T-helper 17 cell (primary cell): ENCODE measurements around the gene CTXND2. TPM values are rescaled to one million over a fixed set of nuclear protein-coding genes. Genes with fewer than 3 reads are reported as not detected.
A peak's percentile ranks its signal among the peaks of the same experiment; 100 is the strongest.
"Not testable (repeated sequence)": the region's sequence is repeated elsewhere in the genome, so short reads cannot be mapped to it uniquely, and the experiment has no call there.

ENCODE experiments used
- ATAC-seq: fragments of 150-1000 bp; cut with Tn5 transposase; 2 replicates; pipeline ENCODE4 v1.10.0; 2021; ENCODE audit warnings: mild to moderate bottlenecking, moderate library complexity
- DNase-seq, 3 donors: peaks; one replicate each; pipeline versions ENCODE4 v3.0.0 to v3.0.0-alpha.2; 2020 to 2021
- H3K9me3 ChIP-seq: one replicate; pipeline ENCODE4 v1.7.0; 2013; ENCODE audit warnings: low read length, mild to moderate bottlenecking; ENCODE audit not compliant: control insufficient read depth, poor library complexity, severe bottlenecking
- H3K27ac Mint-ChIP-seq: one replicate; pipeline ENCODE4 v1.8.0; 2022; ENCODE audit warnings: mild to moderate bottlenecking, moderate library complexity, mixed read lengths
- H3K27me3 Mint-ChIP-seq: one replicate; pipeline ENCODE4 v1.8.0; 2022; ENCODE audit warnings: mixed read lengths
- H3K36me3 Mint-ChIP-seq: one replicate; pipeline ENCODE4 v1.8.0; 2022; ENCODE audit warnings: low read depth, mixed read lengths
- H3K4me1 Mint-ChIP-seq: one replicate; pipeline ENCODE4 v1.8.0; 2022; ENCODE audit warnings: mild to moderate bottlenecking, mixed read lengths
- H3K4me3 Mint-ChIP-seq: one replicate; pipeline ENCODE4 v1.8.0; 2022; ENCODE audit warnings: mild to moderate bottlenecking, moderate library complexity, mixed read lengths
- total RNA-seq, 4 donors: library from RNA in 2 of 4; stranded (reverse) in 2 of 4; gene quantifications; one replicate each; pipeline ENCODE4 v1.2.3 and lab custom pipeline; 2022 to 2026

The CTXND2 gene
- not detected for total RNA-seq
- 0 reads per million in 2 donors for total RNA-seq (lab: John Stamatoyannopoulos, UW)

DNA sequence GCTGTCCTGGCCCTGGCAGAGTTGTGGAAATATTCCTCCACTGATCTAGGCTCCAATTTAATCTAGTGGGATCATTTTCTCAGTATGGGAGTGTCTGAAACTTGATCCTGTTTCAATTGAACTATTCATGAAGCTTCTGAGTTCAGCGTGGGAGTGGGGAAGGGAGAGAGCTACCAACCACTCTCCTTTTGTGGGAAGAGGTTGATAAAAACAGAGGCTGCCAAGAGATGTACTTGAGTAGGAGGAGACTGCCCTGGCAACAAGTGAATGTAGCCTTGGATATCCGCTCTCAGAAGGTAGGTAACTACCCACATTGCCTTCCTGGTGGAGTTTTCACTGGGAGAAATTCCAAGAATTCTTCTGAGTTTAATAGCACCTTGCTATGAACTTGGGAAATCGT, at the start of gene CTXND2:
Gene CTXND2, plus strand, starts transcription at position 119 of the 400 bp plus-strand sequence. CDS start 25,179 bp downstream, outside the sequence.
- no peak for ATAC-seq
- no peak for DNase-seq
- no peaks in the 10 kb centered on the region for H3K9me3 ChIP-seq
- Mint-ChIP-seq H3K4me3 (no peak within 1 kb of the TSS), H3K36me3 (peaks cover 3% of the 10 kb centered on the region), H3K4me1 (peaks cover 21% of the 10 kb centered on the region), H3K27ac (no peak within 1 kb of the TSS), H3K27me3 (peaks cover 10% of the 10 kb centered on the region)

DNA sequence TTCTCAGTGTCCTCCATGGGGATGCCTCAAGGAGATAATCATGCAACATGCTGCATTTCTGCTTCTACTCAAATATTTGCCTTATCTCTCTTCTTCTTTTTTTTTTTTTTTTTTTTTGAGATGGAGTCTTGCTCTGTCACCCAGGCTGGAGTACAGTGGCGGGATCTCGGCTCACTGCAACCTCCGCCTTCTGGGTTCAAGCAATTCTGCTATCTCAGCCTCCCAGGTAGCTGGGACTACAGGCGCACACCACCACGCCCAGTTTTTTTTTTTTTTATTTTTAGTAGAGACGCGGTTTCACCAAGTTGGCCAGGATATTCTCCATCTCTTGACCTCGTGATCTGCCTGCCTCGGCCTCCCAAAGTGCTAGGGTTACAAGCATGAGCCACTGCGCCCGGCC, 46.1 kb upstream of the CTXND2 start:
- not testable (repeated sequence) for ATAC-seq, H3K4me3 Mint-ChIP-seq, H3K9me3 ChIP-seq, DNase-seq, H3K27me3 Mint-ChIP-seq
- peaks cover 18% of the 10 kb centered on the region for H3K36me3 Mint-ChIP-seq
- H3K27ac Mint-ChIP-seq = peak overlapping the region; percentile 95
- H3K4me1 Mint-ChIP-seq = peaks cover 26% of the 10 kb centered on the region

DNA sequence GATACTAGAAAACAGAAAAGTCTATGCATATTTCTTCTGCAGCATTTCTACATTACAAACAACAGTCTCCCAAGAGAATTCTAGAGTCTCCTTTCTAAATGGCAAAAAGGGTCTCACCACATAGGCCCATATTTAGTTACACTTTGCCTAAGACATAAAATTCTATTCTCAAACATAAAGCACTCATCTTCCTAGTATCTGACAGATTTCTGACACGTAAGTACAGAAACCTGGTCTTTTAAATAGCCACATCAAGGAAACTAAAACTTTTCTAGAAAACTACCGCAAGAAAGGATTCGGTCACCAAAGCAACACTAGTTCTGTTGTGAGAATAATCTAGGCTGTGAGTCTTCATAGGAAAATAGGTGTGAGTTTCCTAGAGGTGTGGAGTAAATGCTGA, 45.3 kb upstream of the CTXND2 start:
- H3K36me3 Mint-ChIP-seq = peaks cover 18% of the 10 kb centered on the region
- peak overlapping the region; percentile 95 for H3K27ac Mint-ChIP-seq
- peak overlapping the region; percentile 25 for H3K4me3 Mint-ChIP-seq
- peaks cover 27% of the 10 kb centered on the region for H3K4me1 Mint-ChIP-seq
- H3K9me3 ChIP-seq = no peaks in the 10 kb centered on the region
- peak; percentile 93 for ATAC-seq
- DNase-seq = no peak
- no peaks in the 10 kb centered on the region for H3K27me3 Mint-ChIP-seq

DNA sequence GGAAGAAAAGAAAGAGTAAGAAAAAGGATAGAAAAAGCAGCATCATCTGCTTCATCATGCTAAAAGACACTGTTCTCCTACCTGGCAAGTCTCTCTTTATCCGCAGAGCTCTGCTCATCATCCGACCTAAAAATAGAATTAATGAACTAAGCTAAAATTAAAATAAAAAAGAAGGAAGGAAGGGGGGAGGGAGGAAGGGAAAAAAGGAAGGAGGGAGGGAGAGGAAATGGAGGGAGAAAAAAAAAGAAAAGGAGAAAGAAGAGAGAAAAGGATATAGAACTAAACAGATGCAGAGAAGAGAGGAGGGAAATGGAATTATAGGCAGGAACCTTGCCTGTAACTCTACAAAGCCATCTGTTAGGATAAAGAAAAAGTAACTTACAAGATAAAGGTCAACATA, 44.6 kb upstream of the CTXND2 start:
- peaks cover 29% of the 10 kb centered on the region for H3K4me1 Mint-ChIP-seq
- peak overlapping the region; percentile 95 for H3K27ac Mint-ChIP-seq
- peaks cover 13% of the 10 kb centered on the region for H3K36me3 Mint-ChIP-seq
- H3K4me3 Mint-ChIP-seq = peak overlapping the region; percentile 58
- DNase-seq (no peak), ATAC-seq (no peak)
- no peaks in the 10 kb centered on the region for H3K27me3 Mint-ChIP-seq
- H3K9me3 ChIP-seq = no peaks in the 10 kb centered on the region

DNA sequence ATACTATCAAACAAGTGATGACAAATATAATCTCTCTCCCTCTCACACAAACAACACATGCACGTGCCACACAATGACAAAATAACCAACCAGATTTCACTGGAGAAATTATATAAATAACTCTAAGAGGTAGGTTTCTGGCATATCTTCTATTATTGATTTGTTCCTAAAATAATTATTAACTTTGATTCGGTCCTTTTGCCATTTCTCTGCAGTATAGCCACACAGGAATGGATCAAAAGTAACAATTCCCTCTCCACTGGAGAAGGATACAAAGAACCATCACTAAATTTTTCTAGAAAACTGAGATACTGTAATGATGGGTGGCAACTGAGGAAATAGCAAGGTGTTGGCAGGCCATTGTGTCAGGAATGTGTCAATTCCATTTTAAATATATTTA, 44.0 kb upstream of the CTXND2 start:
- Mint-ChIP-seq H3K36me3 (peaks cover 9% of the 10 kb centered on the region), H3K4me1 (peaks cover 29% of the 10 kb centered on the region), H3K27ac (peak overlapping the region; percentile 95), H3K4me3 (no peak overlapping the region), H3K27me3 (no peaks in the 10 kb centered on the region)
- ATAC-seq (no peak), DNase-seq (no peak)
- no peaks in the 10 kb centered on the region for H3K9me3 ChIP-seq

DNA sequence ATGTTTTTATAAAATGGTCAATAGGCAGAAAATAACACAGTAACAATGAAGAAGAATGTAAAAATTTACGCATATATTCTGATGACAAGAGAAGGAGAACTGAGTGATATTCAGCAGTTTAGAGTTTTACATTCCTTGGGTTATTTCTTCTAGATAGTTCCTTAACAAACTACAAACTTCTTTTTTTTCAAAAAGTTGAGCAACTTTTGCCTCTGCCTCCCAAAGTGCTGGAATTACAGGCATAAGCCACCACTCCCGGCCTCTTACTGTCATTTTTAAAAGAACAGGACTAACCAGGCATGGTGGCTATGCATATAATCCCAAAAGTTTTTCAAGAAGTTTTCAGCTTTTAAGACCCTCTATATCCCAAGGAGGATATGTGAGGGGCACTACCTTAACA, 43.5 kb upstream of the CTXND2 start:
- H3K4me3 Mint-ChIP-seq = no peak overlapping the region
- no peaks in the 10 kb centered on the region for H3K9me3 ChIP-seq
- no peak for DNase-seq
- no peak for ATAC-seq
- H3K27ac Mint-ChIP-seq = peak overlapping the region; percentile 95
- no peaks in the 10 kb centered on the region for H3K27me3 Mint-ChIP-seq
- H3K36me3 Mint-ChIP-seq = peaks cover 6% of the 10 kb centered on the region
- H3K4me1 Mint-ChIP-seq = peaks cover 29% of the 10 kb centered on the region

DNA sequence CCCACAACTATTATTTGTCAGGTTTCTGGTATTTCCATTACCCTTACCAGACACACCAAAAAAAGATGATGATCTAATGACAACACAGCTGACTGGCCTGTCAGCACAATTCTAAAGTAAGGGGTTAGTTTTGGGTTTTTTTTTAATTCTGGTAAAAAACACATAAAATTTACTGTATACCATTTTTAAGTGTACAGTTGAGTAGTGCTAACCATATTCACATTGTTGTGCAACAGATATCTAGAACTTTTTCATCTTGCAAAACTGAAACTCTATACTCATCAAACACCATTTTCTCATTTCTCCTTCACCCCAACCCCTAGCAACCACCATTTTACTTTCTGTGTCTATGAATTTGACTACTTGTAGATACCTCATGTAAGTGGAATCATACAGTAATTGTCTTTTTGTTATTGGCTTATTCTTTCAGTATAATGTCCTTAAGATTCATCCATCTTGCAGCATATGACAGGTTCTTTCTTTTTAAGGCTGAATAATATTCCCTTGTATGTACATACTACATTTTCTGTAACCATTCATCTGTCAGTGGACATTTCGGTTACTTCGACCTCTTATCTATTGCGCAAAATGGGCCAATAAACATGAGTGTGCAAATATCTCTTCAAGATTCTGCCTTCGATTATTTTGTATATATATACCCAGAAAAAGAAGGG, 40.3 kb upstream of the CTXND2 start:
- H3K4me1 Mint-ChIP-seq = peaks cover 21% of the 10 kb centered on the region
- ATAC-seq = no peak

DNA sequence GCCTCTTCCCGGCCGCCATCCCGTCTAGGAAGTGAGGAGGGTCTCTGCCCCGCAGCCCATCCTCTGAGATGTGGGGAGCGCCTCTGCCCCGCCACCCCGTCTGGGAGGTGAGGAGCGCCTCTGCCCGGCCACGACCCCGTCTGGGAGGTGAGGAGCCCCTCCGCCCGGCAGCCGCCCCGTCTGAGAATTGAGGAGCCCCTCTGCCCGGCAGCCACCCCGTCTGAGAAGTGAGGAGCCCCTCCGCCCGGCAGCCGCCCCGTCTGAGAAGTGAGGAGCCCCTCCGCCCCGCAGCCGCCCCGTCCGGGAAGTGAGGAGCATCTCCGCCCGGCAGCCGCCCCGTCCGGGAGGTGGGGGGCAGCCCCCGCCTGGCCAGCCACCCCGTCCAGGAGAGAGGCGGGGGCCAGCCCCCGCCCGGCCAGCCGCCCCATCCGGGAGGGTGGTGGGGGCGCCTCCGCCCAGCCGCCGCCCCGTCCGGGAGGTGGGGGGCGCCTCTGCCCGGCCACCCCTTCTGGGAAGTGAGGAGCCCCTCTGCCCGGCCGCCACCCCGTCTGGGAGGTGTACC, 36.1 kb upstream of the CTXND2 start:
- not testable (repeated sequence) for H3K27me3 Mint-ChIP-seq, H3K4me1 Mint-ChIP-seq, H3K27ac Mint-ChIP-seq, DNase-seq, ATAC-seq, H3K9me3 ChIP-seq, H3K36me3 Mint-ChIP-seq, H3K4me3 Mint-ChIP-seq

More for the DNA sequence above, 40.3 kb upstream of the CTXND2 start:
- no peak overlapping the region for H3K4me3 Mint-ChIP-seq
- H3K27ac Mint-ChIP-seq = peak overlapping the region; percentile 34
- no peaks in the 10 kb centered on the region for H3K27me3 Mint-ChIP-seq
- H3K9me3 ChIP-seq = no peaks in the 10 kb centered on the region
- peaks cover under 1% of the 10 kb centered on the region for H3K36me3 Mint-ChIP-seq
- no peak for DNase-seq

DNA sequence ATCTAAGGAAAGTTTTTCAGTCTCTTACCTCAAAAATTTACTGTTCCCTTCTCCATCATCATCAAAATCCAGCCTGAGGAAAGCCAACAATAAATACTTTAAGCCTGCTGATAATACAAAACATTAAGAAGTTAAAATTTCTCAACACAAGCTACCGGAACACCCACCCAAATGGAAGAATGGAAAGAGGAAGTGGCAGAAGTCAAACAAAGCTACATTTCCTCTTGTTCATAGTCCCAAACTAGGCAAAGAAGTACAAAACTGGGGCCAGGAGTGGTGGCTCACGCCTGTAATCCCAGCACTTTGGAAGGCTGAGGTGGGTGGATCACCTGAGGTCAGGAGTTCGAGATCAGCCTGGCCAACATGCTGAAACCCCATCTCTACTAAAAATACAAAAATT, 34.2 kb upstream of the CTXND2 start:
- not testable (repeated sequence) for ATAC-seq, DNase-seq, H3K9me3 ChIP-seq, H3K4me1 Mint-ChIP-seq, H3K4me3 Mint-ChIP-seq, H3K27me3 Mint-ChIP-seq, H3K36me3 Mint-ChIP-seq
- H3K27ac Mint-ChIP-seq = peak overlapping the region; percentile 16

DNA sequence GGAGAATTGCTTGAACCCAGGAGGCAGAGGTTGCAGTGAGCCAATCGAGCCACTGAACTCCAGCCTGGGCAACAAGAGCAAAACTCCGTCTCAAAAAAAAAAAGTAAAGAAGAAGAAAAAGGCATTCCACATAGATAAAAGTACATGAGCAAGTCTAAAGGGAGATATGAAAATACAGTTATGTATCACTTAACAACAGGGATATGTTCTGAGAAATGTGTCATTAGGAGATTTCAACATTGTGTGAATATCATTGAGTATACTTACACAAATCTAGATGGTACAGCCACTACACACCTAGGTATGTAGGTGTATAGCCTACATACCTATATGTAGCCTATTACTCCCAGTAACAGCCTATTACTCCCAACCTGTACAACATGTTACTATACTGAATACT, 23.2 kb upstream of the CTXND2 start:
- no peak overlapping the region for H3K4me3 Mint-ChIP-seq
- H3K9me3 ChIP-seq = no peaks in the 10 kb centered on the region
- no peaks in the 10 kb centered on the region for H3K36me3 Mint-ChIP-seq
- ATAC-seq (no peak), DNase-seq (no peak)
- peaks cover 14% of the 10 kb centered on the region for H3K4me1 Mint-ChIP-seq
- H3K27ac Mint-ChIP-seq = peak overlapping the region; percentile 53
- H3K27me3 Mint-ChIP-seq = no peaks in the 10 kb centered on the region

DNA sequence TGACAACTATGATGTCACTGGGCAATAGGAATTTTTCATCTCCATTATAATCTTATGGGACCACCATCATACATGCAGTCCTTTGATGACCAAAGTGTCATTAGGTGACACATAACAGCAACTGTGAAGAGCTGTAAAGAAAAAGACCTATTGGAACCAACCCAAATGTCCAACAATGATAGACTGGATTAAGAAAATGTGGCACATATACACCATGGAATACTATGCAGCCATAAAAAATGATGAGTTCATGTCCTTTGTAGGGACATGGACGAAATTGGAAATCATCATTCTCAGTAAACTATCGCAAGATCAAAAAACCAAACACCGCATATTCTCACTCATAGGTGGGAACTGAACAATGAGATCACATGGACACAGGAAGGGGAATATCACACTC, 22.7 kb upstream of the CTXND2 start:
- H3K36me3 Mint-ChIP-seq = not testable (repeated sequence)

DNA sequence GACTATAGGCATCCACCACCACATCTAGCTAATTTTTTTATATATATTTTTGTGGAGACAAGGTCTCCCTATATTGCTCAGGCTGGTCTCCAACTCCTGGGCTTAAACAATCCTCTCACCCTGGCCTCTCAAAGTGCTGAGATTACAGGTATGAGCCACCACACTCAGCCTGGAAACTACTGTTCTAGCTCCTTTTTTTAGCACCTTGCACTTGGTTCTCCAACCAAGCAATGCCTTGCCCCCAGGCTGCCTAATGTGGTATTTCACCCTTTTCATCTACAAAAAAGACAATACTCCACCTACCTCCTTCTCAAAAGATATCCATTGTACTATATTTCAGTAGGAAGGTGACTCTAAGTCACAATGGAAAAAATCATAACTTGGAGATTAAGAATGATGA, 17.3 kb upstream of the CTXND2 start:
- no peak for ATAC-seq
- peaks cover 2% of the 10 kb centered on the region for H3K36me3 Mint-ChIP-seq
- H3K27me3 Mint-ChIP-seq = no peaks in the 10 kb centered on the region
- no peaks in the 10 kb centered on the region for H3K9me3 ChIP-seq
- DNase-seq = no peak
- H3K4me3 Mint-ChIP-seq = no peak overlapping the region
- H3K27ac Mint-ChIP-seq = no peak overlapping the region
- H3K4me1 Mint-ChIP-seq = peaks cover 27% of the 10 kb centered on the region

More for the DNA sequence above, 22.7 kb upstream of the CTXND2 start:
- not testable (repeated sequence) for H3K27me3 Mint-ChIP-seq, DNase-seq, H3K4me3 Mint-ChIP-seq, H3K9me3 ChIP-seq, ATAC-seq, H3K27ac Mint-ChIP-seq
- peaks cover 14% of the 10 kb centered on the region for H3K4me1 Mint-ChIP-seq

DNA sequence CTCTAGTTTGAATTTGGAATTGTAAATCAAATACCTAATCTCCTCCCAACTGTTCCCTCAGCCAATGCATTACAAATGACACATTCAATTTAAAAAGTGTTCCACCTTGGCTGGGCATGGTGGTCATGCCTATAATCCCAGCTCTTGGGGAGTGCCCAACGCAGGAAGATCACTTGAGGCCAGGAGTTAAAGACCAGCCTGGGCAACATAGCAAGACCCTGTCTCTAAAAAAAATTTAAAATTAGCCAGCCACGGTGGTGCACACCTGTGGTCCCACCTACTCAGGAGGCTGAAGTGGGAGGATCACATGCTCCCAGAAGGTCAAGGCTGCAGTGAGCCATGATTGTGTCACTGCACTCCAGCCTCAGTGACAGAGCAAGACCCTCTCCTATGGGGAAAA, 14.4 kb upstream of the CTXND2 start:
- Mint-ChIP-seq H3K27ac (no peak overlapping the region), H3K36me3 (peaks cover 2% of the 10 kb centered on the region), H3K4me1 (peaks cover 27% of the 10 kb centered on the region), H3K27me3 (no peaks in the 10 kb centered on the region), H3K4me3 (no peak overlapping the region)
- ATAC-seq = no peak
- H3K9me3 ChIP-seq = no peaks in the 10 kb centered on the region
- no peak for DNase-seq

DNA sequence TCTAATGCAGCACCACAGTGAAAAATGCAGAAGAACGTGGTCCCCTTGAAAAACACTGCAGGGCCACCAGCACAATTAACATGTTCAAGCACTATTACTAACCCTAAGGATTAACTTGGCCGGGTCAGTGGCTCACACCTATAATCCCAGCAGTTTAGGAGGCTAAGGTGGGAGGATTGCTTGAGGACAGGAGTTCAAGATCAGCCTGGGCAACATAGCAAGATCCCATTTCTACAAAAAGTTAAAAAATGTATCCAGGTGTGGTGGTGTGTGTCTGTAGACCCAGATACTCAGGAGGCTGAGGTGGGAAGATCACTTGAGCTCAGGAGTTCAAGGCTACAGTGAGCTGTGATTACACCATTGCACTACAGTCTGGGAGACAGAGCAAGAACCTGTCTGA, 13.4 kb upstream of the CTXND2 start:
- DNase-seq (no peak), ATAC-seq (no peak)
- H3K27ac Mint-ChIP-seq = peak overlapping the region; percentile 92
- peaks cover 2% of the 10 kb centered on the region for H3K36me3 Mint-ChIP-seq
- H3K4me1 Mint-ChIP-seq = peaks cover 25% of the 10 kb centered on the region
- H3K27me3 Mint-ChIP-seq = no peaks in the 10 kb centered on the region
- H3K4me3 Mint-ChIP-seq = no peak overlapping the region
- H3K9me3 ChIP-seq = no peaks in the 10 kb centered on the region
